Osteocyte (in vitro differentiated cells): ENCODE results near the gene DGKG. TPM values are rescaled to one million over a fixed set of nuclear protein-coding genes. Genes with fewer than 3 reads are reported as not detected.

Experiments
- DNase-seq: peaks from one replicate; pipeline ENCODE4 v3.0.0; 2021; ENCODE audit warnings: mixed read lengths; ENCODE audit not compliant: unreplicated experiment; ENCODE audit errors: extremely low spot score
- H3K27ac Mint-ChIP-seq: one replicate; pipeline ENCODE4 v1.8.0; 2021; ENCODE audit warnings: mild to moderate bottlenecking, mixed read lengths; ENCODE audit not compliant: unreplicated experiment
- H3K27me3 Mint-ChIP-seq: one replicate; pipeline ENCODE4 v1.8.0; 2021; ENCODE audit warnings: mixed read lengths; ENCODE audit not compliant: unreplicated experiment
- H3K36me3 Mint-ChIP-seq: one replicate; pipeline ENCODE4 v1.8.0; 2021; ENCODE audit warnings: mixed read lengths; ENCODE audit not compliant: unreplicated experiment
- H3K4me1 Mint-ChIP-seq: one replicate; pipeline ENCODE4 v1.8.0; 2021; ENCODE audit warnings: mixed read lengths; ENCODE audit not compliant: unreplicated experiment
- H3K4me3 Mint-ChIP-seq: one replicate; pipeline ENCODE4 v1.8.0; 2021; ENCODE audit warnings: mild to moderate bottlenecking, moderate library complexity, mixed read lengths; ENCODE audit not compliant: unreplicated experiment
- H3K9me3 Mint-ChIP-seq: one replicate; pipeline ENCODE4 v1.8.0; 2021; ENCODE audit warnings: mixed read lengths; ENCODE audit not compliant: unreplicated experiment
- long read RNA-seq: library from polyadenylated mRNA; unstranded; transcript quantifications from one replicate; pipeline ENCODE4 v2.0.0, GENCODE V29; 2021
- total RNA-seq: library from RNA; stranded (reverse); gene quantifications from 2 replicates; pipeline ENCODE4 v1.2.1, GENCODE V29; 2021
- TF ChIP-seq, protein P1 (sequence below): fragments of 200-600 bp; sonication (generic); IDR thresholded peaks from 2 replicates; pipeline ENCODE4 v1.5.0; 2021; ENCODE audit warnings: antibody characterized with exemption, mild to moderate bottlenecking, moderate library complexity

DGKG gene
- total RNA-seq = 0.18 TPM in 1 of 2 replicates, not detected in the other
- long read RNA-seq = 0 reads

DNA sequence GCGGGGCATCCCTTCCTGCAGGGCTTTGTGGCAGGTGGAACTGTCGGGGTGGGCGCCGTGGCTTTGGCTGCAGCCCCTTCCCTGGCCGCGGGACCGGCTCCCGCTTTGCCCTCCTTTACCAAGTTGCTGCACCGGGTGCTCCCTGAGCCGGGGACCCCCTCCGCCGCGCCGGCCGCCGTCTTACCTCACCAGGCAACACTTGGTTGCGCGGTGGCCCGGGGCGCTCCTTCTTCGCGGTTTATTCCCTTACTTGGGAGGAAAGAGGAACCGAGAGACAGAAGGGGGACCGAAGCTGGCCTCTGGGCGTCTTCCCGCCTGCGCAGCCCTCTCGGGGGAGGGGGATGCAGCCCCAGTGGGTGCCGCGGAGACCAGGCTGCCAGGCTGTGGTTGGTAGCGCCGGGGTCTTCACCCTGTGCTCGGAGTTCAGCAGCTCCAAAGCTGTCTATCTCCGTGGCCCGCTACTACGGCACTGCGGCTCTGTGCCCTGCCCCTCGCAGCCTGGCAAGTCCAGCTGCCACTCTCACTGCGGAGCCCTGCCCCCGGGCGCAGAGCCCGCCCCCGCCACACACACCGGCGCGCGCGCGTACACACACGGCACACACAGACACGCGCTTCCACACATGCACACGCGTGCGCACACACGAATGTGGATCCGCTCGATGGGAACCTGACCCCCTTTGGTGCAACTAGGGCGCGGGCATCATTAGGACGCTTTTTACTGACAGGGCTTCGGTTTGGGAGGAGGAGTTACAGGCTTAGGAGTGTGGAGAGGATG is at the start of gene DGKG:
Gene DGKG (minus strand): TSS at position 473 of the 775 bp plus-strand sequence. CDS start 41,775 bp downstream, outside the sequence.
- DNase-seq = peak; percentile 83
- Mint-ChIP-seq H3K27me3 (peaks cover 61% of the 10 kb centered on the region), H3K4me1 (peaks cover 13% of the 10 kb centered on the region), H3K9me3 (no peaks in the 10 kb centered on the region), H3K27ac (no peak within 1 kb of the TSS), H3K4me3 (peak within 1 kb of the TSS; percentile 58), H3K36me3 (no peaks in the 10 kb centered on the region)
- TF ChIP-seq, protein P1, sequence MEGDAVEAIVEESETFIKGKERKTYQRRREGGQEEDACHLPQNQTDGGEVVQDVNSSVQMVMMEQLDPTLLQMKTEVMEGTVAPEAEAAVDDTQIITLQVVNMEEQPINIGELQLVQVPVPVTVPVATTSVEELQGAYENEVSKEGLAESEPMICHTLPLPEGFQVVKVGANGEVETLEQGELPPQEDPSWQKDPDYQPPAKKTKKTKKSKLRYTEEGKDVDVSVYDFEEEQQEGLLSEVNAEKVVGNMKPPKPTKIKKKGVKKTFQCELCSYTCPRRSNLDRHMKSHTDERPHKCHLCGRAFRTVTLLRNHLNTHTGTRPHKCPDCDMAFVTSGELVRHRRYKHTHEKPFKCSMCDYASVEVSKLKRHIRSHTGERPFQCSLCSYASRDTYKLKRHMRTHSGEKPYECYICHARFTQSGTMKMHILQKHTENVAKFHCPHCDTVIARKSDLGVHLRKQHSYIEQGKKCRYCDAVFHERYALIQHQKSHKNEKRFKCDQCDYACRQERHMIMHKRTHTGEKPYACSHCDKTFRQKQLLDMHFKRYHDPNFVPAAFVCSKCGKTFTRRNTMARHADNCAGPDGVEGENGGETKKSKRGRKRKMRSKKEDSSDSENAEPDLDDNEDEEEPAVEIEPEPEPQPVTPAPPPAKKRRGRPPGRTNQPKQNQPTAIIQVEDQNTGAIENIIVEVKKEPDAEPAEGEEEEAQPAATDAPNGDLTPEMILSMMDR = no peak

DNA sequence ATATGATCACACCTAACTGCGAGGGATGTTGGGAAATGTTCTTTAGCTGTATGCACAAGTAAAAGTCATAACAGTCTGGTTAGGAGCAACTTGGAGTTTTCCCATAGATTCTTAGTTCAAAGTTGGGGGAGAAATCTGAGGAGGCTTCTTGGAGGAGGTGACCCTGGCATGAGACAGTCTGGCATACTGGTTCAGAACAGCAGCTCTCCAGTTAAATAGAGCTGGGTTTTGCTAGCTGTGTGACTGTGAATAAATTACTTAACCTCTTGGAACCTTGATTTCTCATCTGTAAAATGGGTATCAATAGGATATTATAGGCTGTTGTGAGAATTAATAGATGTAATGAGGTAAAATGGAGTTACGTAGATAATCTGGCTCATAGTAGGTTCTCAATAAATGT is 49.1 kb upstream of the DGKG start:
- no peak for DNase-seq
- Mint-ChIP-seq H3K27me3 (peaks cover 7% of the 10 kb centered on the region), H3K27ac (no peak overlapping the region), H3K4me1 (peaks cover 22% of the 10 kb centered on the region), H3K36me3 (no peaks in the 10 kb centered on the region), H3K4me3 (no peak overlapping the region), H3K9me3 (no peaks in the 10 kb centered on the region)
- TF ChIP-seq, protein P1 = no peak

DNA sequence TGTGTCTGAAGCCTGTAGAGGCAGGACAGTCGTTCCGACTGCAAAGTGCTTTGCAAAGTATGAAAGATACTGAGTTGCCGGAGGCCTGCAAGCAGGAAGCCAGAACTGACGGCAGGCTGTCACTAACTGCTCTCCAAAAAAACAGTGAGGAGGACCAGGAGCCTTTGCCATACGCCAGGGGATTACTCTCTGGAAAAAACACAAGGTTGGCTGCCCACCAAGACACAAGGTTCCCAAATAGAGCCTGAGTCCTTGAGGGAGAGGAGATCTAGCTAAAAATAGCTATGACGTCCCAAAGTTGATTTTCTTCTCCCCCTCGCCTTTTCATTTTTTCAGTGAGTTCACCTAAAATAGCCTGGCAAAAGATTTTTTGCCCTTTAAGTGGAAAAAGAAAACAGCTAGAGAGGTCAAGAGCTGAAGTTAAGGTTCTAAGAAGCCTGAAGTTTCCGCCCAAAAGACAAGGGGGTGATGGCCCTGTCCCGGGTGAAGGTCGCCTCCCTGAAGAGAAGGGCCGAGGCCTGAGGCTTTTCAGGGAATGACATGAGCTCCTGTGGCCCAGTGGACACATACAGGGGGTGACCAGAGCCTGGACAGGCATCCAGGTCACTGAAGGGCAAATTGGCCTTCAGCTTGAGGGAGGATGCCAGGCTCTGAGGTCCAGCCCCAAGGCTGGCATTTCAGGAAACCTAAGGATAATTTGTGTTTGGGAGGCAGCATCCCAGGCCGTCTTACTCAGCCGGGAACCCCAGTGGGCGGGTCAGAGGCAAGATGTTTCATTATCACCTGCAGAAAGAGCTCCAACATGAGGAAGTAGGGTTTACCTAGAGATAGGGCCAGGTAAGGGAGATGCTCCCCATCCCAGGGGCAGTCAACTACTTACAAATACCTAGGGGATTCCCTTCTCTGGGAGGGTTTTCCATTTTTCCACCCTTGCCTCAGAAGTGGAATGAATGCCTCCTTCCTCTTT is 44.9 kb upstream of the DGKG start:
- peaks cover 14% of the 10 kb centered on the region for H3K27me3 Mint-ChIP-seq
- no peaks in the 10 kb centered on the region for H3K4me1 Mint-ChIP-seq
- H3K4me3 Mint-ChIP-seq = no peak overlapping the region
- no peaks in the 10 kb centered on the region for H3K36me3 Mint-ChIP-seq
- TF ChIP-seq, protein P1 = no peak
- H3K9me3 Mint-ChIP-seq = no peaks in the 10 kb centered on the region
- DNase-seq = peak; percentile 69
- H3K27ac Mint-ChIP-seq = no peak overlapping the region

GRCh38 chr3:186401556-186401955 is 39.5 kb upstream of the DGKG start:
- H3K9me3 Mint-ChIP-seq = no peaks in the 10 kb centered on the region
- no peak overlapping the region for H3K27ac Mint-ChIP-seq
- H3K4me3 Mint-ChIP-seq = no peak overlapping the region
- no peaks in the 10 kb centered on the region for H3K36me3 Mint-ChIP-seq
- peaks cover 26% of the 10 kb centered on the region for H3K27me3 Mint-ChIP-seq
- peak; percentile 23 for DNase-seq
- TF ChIP-seq, protein P1 = no peak
- no peaks in the 10 kb centered on the region for H3K4me1 Mint-ChIP-seq

DNA sequence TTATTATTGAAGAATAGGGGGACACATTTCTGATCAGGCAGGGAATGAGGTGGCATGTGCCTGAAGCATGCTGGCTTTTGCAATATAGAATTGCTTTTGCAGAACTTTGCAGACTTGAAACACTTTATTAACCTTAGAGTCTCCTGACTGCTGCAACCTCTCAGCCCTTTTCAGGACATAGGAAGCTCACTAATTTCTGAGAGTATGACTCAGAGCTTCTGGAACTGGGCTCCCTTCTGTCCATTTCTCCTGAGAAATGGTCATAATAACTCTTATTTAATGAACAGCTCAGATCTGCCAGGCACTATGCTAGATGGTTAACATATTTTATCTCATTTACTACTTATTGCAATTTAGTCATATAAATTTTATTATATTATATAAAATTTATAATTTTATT is 38.6 kb upstream of the DGKG start:
- no peak for DNase-seq
- H3K9me3 Mint-ChIP-seq = no peaks in the 10 kb centered on the region
- TF ChIP-seq, protein P1 = no peak
- no peak overlapping the region for H3K4me3 Mint-ChIP-seq
- H3K4me1 Mint-ChIP-seq = no peaks in the 10 kb centered on the region
- H3K27ac Mint-ChIP-seq = no peak overlapping the region
- no peaks in the 10 kb centered on the region for H3K36me3 Mint-ChIP-seq
- peaks cover 31% of the 10 kb centered on the region for H3K27me3 Mint-ChIP-seq
